HCT116 (cell line): ENCODE data around the gene BABAM2.

Source experiments
- EZH2 ChIP-seq: fragments of 200-600 bp; sonication (generic); IDR thresholded peaks from 2 replicates; pipeline ENCODE4 v1.6.1; 2017; ENCODE audit warnings: antibody characterized with exemption, mixed run types
- EZH2phosphoT487 ChIP-seq: fragments of 200-600 bp; IDR thresholded peaks from 2 replicates; pipeline ENCODE4 v1.6.1; 2018; ENCODE audit warnings: antibody characterized with exemption, borderline replicate concordance
- POLR2A ChIP-seq: IDR thresholded peaks from 2 replicates; pipeline ENCODE4 v1.7.0; 2011; ENCODE audit warnings: borderline replicate concordance; ENCODE audit not compliant: insufficient read depth, insufficient read length; ENCODE audit errors: extremely low read depth
- POLR2AphosphoS5 ChIP-seq: IDR thresholded peaks from 2 replicates; pipeline ENCODE4 v1.6.1; 2011; ENCODE audit warnings: mild to moderate bottlenecking, low read depth, low read length, moderate library complexity
- RAD21 ChIP-seq: IDR thresholded peaks from 2 replicates; pipeline ENCODE4 v1.6.1; 2012; ENCODE audit warnings: low read depth, mild to moderate bottlenecking
- SP1 ChIP-seq: IDR thresholded peaks from 2 replicates; pipeline ENCODE4 v1.6.1; 2012; ENCODE audit warnings: low read depth
- TCF7L2 ChIP-seq: IDR thresholded peaks from 2 replicates; pipeline ENCODE4 v1.7.0; 2011; ENCODE audit warnings: borderline replicate concordance, inconsistent platforms; ENCODE audit not compliant: insufficient read depth, insufficient read length; ENCODE audit errors: extremely low read depth
- YY1 ChIP-seq: IDR thresholded peaks from 2 replicates; pipeline ENCODE4 v1.6.1; 2011; ENCODE audit warnings: low read length, low read depth, moderate library complexity, mild to moderate bottlenecking; ENCODE audit not compliant: insufficient replicate concordance; ENCODE audit errors: extremely low read depth
- TF ChIP-seq, protein P1 (sequence below), 3 experiments: fragments of 200-600 bp in 1 of 3; sonication (generic) in 1 of 3; IDR thresholded peaks in 2 of 3; conservative IDR thresholded peaks in 1 of 3; 2 replicates each; pipeline ENCODE4 v1.5.1; 2012 to 2017; ENCODE audit warnings: low read depth in 2 of 3, low read length in 2 of 3, antibody characterized with exemption in 1 of 3, borderline replicate concordance in 1 of 3, control low read depth in 1 of 3, mild to moderate bottlenecking in 1 of 3, mixed read lengths in 1 of 3, mixed run types in 1 of 3, moderate library complexity in 1 of 3; ENCODE audit not compliant: insufficient read depth in 1 of 3
- TF ChIP-seq, protein P2 (sequence below): IDR thresholded peaks from 2 replicates; pipeline ENCODE4 v1.6.1; 2012
- TF ChIP-seq, protein P3 (sequence below): IDR thresholded peaks from 2 replicates; pipeline ENCODE4 v1.6.1; 2012; ENCODE audit warnings: low read depth

DNA sequence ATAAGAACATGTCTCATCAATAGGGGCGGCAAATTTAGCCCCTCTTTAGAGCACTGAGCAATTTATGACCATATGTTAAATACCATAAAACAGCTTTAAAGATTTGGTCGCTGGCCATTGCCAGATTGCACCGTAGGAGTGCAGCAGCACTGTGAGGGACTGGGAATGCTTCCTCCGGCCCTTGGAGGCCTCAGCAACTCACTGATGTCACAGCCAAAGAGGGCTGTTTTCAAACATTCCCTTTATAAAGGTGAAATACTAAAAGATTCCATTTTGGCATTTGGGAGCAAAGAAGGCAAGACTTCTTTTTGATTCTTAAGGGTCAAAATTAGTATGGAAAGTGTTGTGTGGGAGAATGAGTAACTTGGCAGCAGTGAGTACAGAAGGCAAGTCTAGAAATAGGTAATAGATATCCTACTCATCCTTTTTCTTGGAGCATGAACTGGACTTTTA lies 63.7 kb downstream of the BABAM2 start:
- TF ChIP-seq EZH2 = no peak
- TF ChIP-seq, protein P1, sequence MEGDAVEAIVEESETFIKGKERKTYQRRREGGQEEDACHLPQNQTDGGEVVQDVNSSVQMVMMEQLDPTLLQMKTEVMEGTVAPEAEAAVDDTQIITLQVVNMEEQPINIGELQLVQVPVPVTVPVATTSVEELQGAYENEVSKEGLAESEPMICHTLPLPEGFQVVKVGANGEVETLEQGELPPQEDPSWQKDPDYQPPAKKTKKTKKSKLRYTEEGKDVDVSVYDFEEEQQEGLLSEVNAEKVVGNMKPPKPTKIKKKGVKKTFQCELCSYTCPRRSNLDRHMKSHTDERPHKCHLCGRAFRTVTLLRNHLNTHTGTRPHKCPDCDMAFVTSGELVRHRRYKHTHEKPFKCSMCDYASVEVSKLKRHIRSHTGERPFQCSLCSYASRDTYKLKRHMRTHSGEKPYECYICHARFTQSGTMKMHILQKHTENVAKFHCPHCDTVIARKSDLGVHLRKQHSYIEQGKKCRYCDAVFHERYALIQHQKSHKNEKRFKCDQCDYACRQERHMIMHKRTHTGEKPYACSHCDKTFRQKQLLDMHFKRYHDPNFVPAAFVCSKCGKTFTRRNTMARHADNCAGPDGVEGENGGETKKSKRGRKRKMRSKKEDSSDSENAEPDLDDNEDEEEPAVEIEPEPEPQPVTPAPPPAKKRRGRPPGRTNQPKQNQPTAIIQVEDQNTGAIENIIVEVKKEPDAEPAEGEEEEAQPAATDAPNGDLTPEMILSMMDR (IDR thresholded peaks at IDR 0.05 in 2 of 3, conservative IDR thresholded peaks at IDR 0.05 in 1 of 3; ENCODE audit: borderline replicate concordance in 1 of 3, insufficient read depth in 1 of 3, low read depth in 2 of 3, low read length in 2 of 3) = no peak
- TF ChIP-seq YY1 = no peak
- TF ChIP-seq, protein P2, sequence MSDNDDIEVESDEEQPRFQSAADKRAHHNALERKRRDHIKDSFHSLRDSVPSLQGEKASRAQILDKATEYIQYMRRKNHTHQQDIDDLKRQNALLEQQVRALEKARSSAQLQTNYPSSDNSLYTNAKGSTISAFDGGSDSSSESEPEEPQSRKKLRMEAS = no peak
- TF ChIP-seq POLR2AphosphoS5 = no peak
- TF ChIP-seq, protein P3, sequence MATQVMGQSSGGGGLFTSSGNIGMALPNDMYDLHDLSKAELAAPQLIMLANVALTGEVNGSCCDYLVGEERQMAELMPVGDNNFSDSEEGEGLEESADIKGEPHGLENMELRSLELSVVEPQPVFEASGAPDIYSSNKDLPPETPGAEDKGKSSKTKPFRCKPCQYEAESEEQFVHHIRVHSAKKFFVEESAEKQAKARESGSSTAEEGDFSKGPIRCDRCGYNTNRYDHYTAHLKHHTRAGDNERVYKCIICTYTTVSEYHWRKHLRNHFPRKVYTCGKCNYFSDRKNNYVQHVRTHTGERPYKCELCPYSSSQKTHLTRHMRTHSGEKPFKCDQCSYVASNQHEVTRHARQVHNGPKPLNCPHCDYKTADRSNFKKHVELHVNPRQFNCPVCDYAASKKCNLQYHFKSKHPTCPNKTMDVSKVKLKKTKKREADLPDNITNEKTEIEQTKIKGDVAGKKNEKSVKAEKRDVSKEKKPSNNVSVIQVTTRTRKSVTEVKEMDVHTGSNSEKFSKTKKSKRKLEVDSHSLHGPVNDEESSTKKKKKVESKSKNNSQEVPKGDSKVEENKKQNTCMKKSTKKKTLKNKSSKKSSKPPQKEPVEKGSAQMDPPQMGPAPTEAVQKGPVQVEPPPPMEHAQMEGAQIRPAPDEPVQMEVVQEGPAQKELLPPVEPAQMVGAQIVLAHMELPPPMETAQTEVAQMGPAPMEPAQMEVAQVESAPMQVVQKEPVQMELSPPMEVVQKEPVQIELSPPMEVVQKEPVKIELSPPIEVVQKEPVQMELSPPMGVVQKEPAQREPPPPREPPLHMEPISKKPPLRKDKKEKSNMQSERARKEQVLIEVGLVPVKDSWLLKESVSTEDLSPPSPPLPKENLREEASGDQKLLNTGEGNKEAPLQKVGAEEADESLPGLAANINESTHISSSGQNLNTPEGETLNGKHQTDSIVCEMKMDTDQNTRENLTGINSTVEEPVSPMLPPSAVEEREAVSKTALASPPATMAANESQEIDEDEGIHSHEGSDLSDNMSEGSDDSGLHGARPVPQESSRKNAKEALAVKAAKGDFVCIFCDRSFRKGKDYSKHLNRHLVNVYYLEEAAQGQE = no peak
- TF ChIP-seq SP1 = no peak
- TF ChIP-seq POLR2A = no peak
- TF ChIP-seq TCF7L2 = no peak
- no peak for TF ChIP-seq EZH2phosphoT487
- TF ChIP-seq RAD21 = no peak
